HG03108 (cell line): ENCODE measurements around the gene RAC2.
A peak's percentile ranks its signal among the peaks of the same experiment; 100 is the strongest.
"Not testable (repeated sequence)": the region's sequence is repeated elsewhere in the genome, so short reads cannot be mapped to it uniquely, and the experiment has no call there.

Experiments used
- ATAC-seq: cut with Tn5 transposase; IDR thresholded peaks from one replicate; pipeline ENCODE4 v1.9.1; 2021; ENCODE audit warnings: moderate library complexity; ENCODE audit not compliant: unreplicated experiment

The RAC2 gene

DNA sequence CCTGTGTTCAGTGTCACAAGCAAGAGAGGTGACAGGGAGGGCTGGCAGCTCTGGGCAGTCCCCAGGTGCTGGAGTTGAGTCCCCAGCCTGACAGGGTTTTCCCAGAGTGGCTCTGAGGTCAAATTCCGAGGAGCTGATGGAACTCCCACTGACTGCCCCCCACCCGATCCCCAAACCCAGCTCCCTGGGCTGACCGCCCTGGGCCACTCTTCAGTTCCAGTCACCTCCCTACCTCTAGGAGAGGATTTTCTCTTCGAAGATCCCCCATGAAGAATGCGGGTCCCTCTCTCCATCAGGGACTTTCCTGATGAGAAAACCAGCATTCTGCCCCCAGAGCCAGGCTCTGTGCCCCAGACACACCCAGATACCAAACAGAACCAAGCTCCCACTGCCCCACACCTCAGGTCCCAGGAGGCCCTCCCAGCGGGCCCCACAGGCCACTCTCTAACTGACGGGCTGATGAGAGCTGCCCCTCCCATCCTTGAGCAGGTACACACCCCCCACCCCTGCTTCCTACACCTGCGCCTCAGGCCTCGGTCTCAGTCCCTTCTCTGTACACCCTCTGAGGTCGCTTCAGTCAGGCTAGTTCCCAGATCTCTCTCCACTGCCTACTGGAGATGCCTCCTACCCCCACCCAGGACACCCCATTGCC, 12.1 kb upstream of the RAC2 start:
- ATAC-seq: no peak

DNA sequence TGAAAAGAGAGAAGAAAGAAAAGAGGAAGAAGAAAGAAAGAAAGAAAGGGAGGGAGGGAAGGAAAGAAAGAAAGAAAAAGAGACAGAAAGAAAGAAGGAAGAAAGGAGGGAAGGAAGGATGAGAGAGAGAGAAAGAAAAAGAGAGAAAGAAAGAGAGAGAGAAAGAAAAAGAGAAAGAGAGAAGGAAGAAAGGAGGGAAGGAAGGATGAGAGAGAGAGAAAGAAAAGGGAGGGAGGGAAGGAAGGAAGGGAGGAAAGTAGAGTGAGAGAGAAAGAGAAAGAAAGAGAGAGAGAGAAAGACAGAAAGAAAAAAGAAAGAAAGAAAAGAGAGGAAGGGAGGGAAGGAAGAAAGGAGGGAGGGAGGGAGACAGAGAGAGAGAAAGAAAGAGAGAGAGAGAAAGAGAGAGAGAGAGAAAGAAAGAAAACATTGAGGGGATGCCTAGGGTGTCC, 11.5 kb upstream of the RAC2 start:
- no peak for ATAC-seq

GRCh38 chr22:37254867-37255233, 10.8 kb upstream of the RAC2 start:
- no peak for ATAC-seq

DNA sequence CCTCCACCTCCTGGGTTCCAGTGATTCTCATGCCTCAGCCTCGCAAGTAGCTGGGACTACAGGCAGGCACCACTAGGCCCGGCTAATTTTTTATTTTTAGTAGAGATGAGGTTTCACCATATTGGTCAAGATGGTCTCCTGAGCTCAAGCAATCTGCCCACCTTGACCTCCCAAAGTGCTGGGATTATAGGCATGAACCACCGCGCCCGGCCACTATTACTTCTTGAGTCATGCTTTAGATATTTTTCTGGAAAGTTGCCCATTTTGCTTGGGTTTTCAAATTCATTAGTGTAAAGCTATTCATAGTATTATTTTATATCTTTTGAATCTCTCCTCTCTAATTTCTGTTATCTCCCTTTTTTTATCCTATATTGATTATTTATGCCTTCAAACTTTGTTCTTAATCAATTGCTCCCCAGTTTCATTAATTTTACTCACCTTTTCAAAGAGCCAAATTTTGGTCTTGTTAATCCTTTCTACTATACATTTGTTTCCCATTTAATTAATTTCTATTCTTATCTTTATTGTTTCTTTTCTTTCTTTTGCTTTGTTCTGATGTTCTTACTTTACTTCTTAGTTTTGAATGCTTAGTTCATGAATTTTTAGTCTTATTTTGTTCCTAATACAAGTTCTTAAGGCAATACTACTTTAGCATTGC, 10.3 kb upstream of the RAC2 start:
- no peak for ATAC-seq

DNA sequence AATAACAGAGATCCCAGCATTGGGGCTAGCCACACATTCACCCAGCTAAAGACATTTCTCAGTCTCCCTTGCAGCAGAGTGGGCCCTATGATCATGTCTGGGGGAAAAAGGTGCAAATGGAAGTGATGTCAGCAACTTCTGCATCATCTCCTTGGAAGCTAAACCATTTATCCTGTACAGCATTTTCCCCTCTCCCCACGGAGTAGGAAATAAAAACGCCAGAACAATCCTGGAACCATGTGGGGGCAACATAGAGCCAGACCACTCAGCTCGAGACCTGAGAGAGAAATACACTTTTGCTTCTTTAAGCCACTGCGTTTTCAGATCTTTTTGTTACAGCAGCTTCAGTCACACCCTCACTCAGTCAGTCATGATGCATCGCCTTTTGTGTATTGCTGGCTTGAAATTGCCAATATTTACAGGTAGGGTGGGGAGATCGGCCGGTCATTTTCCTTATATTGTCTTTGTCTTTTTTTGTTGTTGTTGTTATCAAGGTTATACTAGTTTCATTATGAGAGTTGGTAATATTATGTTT, 9.1 kb upstream of the RAC2 start:
- ATAC-seq: no peak

DNA sequence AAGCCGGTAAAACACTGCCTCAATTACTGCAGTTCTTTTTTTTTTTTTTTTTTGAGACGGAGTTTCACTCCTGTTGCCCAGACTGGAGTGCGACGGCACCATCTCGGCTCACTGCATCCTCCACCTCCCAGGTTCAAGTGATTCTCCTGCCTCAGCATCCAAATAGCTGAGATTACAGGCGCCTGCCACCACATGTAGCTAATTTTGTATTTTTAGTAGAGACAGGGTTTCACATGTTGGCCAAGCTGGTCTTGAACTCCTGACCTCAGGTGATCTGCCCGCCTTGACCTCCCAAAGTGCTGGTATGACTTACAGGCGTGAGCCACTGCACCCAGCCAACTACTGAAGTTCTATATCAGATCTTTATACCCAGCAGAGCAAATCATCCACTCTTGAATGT, 7.8 kb upstream of the RAC2 start:
- ATAC-seq: not testable (repeated sequence)

DNA sequence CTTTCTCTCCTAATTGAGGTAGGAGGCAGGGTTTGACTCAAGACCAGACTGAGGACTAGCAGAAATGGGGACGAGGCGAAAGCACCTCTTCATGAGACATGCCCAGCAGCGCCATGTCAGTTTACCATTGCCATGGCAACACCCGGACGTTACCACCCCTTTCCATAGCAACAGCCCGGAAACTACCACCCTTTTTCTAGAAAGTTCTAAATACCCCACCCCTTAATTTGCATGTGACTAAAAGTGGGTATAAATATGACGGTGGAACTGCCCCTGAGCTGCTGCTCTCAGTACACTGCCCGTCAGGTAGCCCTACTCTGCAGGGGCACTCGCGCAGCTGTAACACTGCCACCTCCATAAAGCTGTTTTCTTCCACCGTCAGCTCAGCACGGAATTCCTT, 5.9 kb upstream of the RAC2 start:
- ATAC-seq: no peak

DNA sequence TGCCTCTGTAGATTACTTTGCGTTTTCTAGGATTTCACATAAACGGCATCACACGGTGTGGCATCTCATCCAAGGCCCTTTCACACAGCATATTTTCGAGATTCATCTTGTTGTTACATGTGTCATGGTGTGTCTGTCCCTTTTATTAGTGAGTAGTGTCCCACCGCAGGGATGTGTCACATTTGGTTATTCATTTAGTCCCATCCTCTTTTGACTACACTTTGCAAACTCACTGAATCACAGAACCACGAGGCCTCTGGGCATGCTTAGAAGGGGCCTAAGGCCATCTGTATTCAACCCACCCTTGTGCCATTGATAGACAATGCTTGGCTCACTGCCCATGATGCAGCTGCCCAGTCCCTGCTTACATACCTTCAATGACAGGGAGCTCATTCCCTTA, 4.2 kb upstream of the RAC2 start:
- ATAC-seq: no peak

DNA sequence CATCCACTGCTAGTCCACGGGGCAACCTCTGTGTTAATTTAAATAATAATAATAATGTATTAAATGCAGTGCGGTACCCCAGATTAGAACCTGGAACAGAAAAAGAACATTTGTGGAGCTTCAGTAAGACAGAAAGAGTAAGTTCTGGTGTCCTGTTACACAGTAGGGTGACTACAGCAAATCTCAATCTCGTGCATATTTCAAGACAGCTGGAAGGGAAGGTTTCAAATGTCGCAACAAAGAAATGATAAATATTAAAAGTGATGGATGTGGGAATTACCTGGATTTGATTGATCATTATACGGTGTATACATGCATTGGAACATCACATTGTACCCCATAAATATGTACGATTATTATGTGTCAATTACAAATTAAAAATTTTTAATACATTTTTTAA, 1.7 kb upstream of the RAC2 start:
- no peak for ATAC-seq

GRCh38 chr22:37244922-37245722, 1.1 kb upstream of the RAC2 start:
- peak; percentile 35 for ATAC-seq

- peak; percentile 6 for ATAC-seq
Observed at GRCh38 chr22:37243402-37244113, 511 bp downstream of the RAC2 start.

- peak; percentile 56 for ATAC-seq
Observed at GRCh38 chr22:37242395-37242918, 1.6 kb downstream of the RAC2 start.

DNA sequence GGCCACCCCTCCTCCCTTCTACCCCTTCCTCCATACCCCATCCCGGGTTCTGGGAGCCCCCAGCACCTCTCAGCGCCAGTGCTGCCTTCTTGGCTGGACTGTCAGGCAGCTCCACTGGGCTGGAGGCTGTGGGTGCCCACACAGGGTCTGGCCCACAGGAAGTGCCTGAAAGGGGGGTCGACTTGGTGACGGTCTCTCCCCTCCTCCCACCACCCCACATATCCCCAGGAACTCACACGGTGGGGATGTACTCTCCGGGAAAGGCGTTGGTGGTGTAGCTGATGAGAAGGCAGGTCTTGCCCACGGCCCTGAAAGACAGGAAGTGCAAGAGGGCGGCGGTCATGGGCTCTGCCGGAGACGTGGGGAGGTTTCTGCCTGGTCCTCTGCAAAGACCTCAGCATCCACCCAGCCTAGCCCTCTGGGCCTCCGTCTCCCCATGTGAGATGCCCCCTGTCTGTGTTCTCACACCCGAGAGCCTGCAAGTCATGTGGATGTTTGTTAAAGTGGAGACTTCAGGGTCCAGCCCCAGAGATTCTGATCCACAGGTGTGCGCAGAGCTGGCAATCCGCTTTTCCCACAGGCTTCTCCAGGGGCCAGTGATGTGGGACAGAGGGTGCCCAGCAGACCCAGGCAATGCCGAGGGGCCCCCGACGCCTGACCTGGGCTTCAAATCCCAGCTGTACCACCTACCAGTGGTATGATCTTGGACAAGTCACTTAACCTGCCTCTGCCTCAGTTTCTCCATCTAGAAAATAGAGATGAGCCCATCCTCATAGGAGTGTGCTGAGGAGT, 2.5 kb downstream of the RAC2 start:
- no peak for ATAC-seq

GRCh38 chr22:37240941-37241320, 3.1 kb downstream of the RAC2 start:
- ATAC-seq: no peak

GRCh38 chr22:37240240-37240940, 3.7 kb downstream of the RAC2 start:
- ATAC-seq: no peak

DNA sequence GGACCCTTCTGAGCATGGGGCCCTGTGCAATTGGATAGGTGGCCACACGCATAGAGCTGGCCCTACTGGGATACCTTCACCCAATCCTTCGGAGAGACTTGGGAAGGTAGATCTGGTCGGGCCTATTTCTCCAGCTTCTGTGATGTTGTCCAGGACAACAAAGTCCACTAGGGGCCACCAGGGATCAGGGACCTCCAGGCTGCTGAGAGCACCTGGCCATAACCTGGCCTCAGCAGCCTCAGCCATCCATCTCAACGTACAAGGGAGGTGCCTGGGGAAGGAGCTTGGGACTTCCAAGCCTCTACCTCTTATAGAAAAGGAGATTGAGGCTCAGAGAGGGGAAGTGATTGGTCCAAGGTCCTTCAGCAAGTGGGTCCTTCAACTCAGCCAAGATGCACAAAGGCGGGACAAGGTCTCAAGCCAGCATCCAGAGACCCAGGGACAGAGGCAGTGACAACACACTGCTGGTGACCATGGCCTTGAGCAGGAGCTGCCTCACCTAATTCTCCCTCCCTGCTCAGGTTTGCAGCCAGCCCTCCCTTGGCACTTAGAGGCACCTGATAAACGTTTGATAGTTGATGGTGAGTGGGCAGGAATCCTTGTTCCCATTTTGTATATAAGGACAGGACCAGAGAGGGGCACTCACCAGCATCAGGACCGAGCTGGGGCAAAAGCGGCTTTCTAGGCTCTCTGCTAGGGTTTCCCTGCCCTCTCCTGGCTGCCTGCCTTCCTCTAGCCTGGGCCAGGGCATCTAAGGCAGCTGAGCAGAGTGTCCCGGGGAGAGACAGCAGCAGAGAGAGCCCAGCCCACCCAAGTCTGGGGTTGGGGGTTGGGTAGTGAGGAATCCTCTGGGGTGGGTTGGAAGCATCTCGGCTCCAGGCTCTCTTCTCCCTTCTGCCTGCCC, 4.5 kb downstream of the RAC2 start:
- no peak for ATAC-seq

DNA sequence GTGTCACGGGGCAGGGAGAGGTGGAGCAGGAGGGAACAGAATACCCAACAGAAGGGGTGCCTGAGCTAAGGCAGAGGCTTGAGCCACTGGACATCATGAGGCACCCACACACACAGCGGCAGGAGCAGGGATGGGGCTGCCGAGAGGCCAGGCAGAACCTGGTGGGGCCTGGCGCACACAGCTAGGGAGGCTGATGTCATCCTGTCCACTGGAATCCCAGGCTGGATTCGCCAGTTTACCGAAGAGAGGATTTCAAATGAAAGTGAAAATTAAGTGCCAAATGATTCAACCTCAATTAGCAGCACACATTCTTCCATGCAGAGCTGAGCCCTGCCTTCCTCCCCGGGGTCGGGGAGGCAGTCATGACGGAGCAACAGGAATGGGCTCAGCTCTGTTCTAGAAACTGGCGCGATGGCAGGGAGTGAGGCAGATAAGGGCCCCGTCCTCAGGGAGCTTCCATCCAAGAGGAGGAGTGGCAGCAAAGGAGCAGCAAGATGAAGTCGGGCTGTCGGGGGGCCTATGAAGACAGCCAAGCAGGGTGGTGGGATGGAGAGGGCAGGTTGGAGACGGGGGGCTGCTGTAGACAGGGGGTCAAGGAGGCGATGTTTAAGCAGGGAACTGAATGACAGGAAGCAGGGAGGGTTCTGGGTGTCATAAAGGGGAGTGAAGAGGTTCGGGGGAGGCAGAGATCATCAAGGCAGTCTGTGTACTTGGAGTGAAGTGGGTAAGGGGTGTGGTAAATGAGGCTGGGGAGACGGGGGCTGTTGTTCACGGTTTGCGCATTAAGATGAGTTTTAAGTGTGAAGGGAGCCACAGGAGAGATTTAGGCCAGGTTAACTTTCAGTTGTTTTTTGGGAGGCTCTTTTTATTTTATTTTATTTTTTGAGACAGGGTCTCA, 6.4 kb downstream of the RAC2 start:
- ATAC-seq: no peak
